ENCODE data around the gene MAP1B.

MAP1B gene

DNA sequence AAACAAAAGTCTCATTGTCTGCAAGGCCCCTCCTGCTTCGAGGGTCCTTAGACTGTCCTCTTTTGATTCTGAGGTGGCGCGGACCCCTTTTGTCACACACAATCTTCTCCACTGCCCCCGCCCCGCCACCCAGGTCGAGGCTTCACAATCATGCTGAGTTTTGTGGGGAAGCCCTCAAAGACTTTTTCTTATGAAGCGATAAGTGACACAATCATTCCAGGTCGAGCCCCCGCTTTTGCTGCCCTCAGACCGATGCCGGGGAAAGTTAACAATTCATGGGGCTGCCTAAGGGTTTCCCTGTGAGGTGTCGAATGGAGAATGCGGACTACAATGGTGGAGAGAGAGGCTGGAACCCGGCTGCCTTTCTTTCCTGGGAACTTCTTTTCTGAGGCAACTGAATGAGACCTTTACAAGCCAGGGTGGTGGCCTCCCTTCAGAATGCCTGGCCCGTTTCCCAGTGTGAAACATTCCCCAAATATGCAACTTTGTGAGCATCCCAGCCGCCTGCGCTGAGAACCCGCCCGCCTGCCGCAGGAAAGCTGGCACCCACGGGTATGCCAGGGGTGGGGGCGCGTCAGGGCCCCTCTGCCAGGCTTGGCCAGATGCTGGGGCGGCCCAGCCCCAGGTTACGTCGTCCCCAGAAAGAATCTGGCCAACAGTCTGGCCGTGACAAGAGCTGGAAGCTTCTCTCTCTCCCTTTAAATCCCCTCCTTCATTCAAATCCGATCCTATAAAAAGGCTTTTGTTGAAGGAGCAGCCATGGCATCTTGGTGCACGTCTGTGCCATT is 71.9 kb downstream of the MAP1B start:
- ChIA-PET CTCF (no interaction called here), POLR2A (no interaction called here)
- no peak for DNase-seq (ENCODE audit: extremely low spot score)
- no peak for TF ChIP-seq ELF4 (IDR thresholded peaks at IDR 0.05)
- no peak for TF ChIP-seq FOXK2 (IDR thresholded peaks at IDR 0.05)
- no peak for TF ChIP-seq HDGF (IDR thresholded peaks at IDR 0.05; ENCODE audit: borderline replicate concordance)
- TF ChIP-seq FOXA1 (IDR thresholded peaks at IDR 0.05), result no peak
- TF ChIP-seq LEF1 (IDR thresholded peaks at IDR 0.05; ENCODE audit: borderline replicate concordance), result no peak
- TF ChIP-seq FOXM1 (IDR thresholded peaks at IDR 0.05; ENCODE audit: borderline replicate concordance), result no peak
- TF ChIP-seq ZNF384 (IDR thresholded peaks at IDR 0.05), result no peak
- TF ChIP-seq TARDBP (IDR thresholded peaks at IDR 0.05), result no peak
- TF ChIP-seq L3MBTL2 (conservative IDR thresholded peaks at IDR 0.05), result no peak

- POLR2A ChIA-PET, result no interaction called here
- no peak for DNase-seq (ENCODE audit: extremely low spot score)
- TF ChIP-seq ZNF384 (IDR thresholded peaks at IDR 0.05) (no peak), TARDBP (IDR thresholded peaks at IDR 0.05) (no peak), ELF4 (IDR thresholded peaks at IDR 0.05) (no peak), LEF1 (IDR thresholded peaks at IDR 0.05; ENCODE audit: borderline replicate concordance) (no peak), FOXM1 (IDR thresholded peaks at IDR 0.05; ENCODE audit: borderline replicate concordance) (no peak), NFRKB (IDR thresholded peaks at IDR 0.05) (no peak), L3MBTL2 (conservative IDR thresholded peaks at IDR 0.05) (no peak), FOXA1 (IDR thresholded peaks at IDR 0.05) (no peak), ARNT (IDR thresholded peaks at IDR 0.05) (no peak), SUZ12 (IDR thresholded peaks at IDR 0.05) (no peak), FOXK2 (IDR thresholded peaks at IDR 0.05) (no peak), CTBP1 (IDR thresholded peaks at IDR 0.05; ENCODE audit: borderline replicate concordance) (no peak)
- CTCF ChIA-PET, result interaction anchor here (1.0 kb wide), 1 partner anchor 8 kb away, joined by 3 read pairs; no protein-coding TSS in a partner anchor
Observed at GRCh38 chr5:72179816-72180440, 72.7 kb downstream of the MAP1B start.

DNA sequence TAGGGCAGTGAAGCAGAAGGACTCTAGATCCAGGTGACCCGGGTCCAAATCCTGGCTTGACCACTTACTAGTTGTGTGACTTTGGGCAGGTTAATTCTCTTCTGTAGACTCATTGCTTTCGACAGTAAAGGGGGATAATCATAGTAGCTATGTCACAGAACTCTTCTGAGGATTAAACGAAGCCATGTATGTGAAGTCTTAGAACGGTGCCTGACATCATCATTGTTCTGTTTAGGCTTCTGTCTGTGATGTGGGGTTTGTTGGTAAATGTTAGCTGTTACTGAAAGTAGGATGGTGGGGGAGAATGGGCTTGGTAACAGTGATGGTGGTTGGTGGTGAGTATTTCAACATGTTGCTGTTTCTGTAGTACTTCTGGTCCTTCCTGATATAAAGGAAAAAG is 73.7 kb downstream of the MAP1B start:
- CTCF ChIA-PET, result interaction anchor here (1.0 kb wide), 1 partner anchor 9 kb away, joined by 3 read pairs; no protein-coding TSS in a partner anchor
- POLR2A ChIA-PET, result no interaction called here
- no peak for TF ChIP-seq LEF1 (IDR thresholded peaks at IDR 0.05; ENCODE audit: borderline replicate concordance)
- no peak for DNase-seq (ENCODE audit: extremely low spot score)

DNA sequence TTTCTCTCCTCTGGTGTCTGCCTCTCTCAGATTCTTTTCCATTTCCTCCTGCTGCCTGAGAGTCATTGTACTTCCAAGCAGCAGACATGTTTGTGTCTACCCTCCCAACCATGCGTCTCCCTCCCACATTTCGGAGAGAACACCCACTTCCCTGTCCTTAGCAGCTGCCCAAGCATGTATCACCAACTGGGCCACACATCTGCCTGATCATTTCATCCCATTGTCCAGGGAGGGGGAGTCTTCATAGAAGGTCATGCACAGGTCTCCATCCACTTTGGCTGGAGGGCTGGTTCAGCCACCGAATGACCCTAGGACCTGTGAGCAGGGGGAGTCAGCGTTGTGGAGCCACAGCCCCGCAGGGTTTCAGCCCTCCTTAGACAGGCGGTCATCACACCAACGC is 75.4 kb downstream of the MAP1B start:
- TF ChIP-seq FOXK2 (IDR thresholded peaks at IDR 0.05) (no peak), LEF1 (IDR thresholded peaks at IDR 0.05; ENCODE audit: borderline replicate concordance) (no peak)
- ChIA-PET POLR2A (no interaction called here), CTCF (no interaction called here)
- no peak for DNase-seq (ENCODE audit: extremely low spot score)

DNA sequence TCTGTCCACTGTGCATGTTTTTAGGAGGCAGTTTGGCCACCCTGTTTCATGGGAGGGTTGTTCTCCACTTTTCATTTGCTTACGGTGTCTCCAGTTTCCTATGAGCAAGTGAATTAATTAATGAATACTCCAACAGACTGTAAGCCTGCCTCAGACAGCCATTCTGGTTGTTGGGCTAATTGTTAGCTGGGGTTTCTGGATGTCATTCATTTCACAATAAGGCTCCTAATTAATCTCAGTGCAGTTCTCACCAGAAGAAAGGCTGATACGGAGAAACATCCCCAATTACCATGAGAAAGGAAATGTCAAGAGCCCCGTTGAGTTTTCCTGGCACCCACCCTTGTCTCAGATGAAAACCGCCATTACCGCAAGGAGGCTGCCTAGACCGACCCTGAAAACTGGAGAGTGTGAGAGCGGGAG is 75.8 kb downstream of the MAP1B start:
- CTCF ChIA-PET, result no interaction called here
- TF ChIP-seq LEF1 (IDR thresholded peaks at IDR 0.05; ENCODE audit: borderline replicate concordance) (no peak), ARNT (IDR thresholded peaks at IDR 0.05) (no peak), TARDBP (IDR thresholded peaks at IDR 0.05) (no peak), FOXM1 (IDR thresholded peaks at IDR 0.05; ENCODE audit: borderline replicate concordance) (no peak), SP1 (IDR thresholded peaks at IDR 0.05) (no peak), ZNF384 (IDR thresholded peaks at IDR 0.05) (no peak), BHLHE40 (IDR thresholded peaks at IDR 0.05; ENCODE audit: borderline replicate concordance) (no peak), NFRKB (IDR thresholded peaks at IDR 0.05) (no peak), ELF4 (IDR thresholded peaks at IDR 0.05) (no peak), HDGF (IDR thresholded peaks at IDR 0.05; ENCODE audit: borderline replicate concordance) (no peak), FOXA1 (IDR thresholded peaks at IDR 0.05) (no peak), L3MBTL2 (conservative IDR thresholded peaks at IDR 0.05) (no peak)
- TF ChIP-seq, protein P1, sequence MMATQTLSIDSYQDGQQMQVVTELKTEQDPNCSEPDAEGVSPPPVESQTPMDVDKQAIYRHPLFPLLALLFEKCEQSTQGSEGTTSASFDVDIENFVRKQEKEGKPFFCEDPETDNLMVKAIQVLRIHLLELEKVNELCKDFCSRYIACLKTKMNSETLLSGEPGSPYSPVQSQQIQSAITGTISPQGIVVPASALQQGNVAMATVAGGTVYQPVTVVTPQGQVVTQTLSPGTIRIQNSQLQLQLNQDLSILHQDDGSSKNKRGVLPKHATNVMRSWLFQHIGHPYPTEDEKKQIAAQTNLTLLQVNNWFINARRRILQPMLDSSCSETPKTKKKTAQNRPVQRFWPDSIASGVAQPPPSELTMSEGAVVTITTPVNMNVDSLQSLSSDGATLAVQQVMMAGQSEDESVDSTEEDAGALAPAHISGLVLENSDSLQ (IDR thresholded peaks at IDR 0.05), result no peak
- DNase-seq (ENCODE audit: extremely low spot score), result no peak
- POLR2A ChIA-PET, result no interaction called here

- TF ChIP-seq, protein P1 (IDR thresholded peaks at IDR 0.05), result no peak
- TF ChIP-seq TARDBP (IDR thresholded peaks at IDR 0.05), result no peak
- TF ChIP-seq ARNT (IDR thresholded peaks at IDR 0.05), result no peak
- TF ChIP-seq NFRKB (IDR thresholded peaks at IDR 0.05), result no peak
- no peak for TF ChIP-seq ZNF384 (IDR thresholded peaks at IDR 0.05)
- ChIA-PET POLR2A (no interaction called here), CTCF (no interaction called here)
- DNase-seq (ENCODE audit: extremely low spot score), result no peak
Observed at GRCh38 chr5:72184408-72184807, 77.1 kb downstream of the MAP1B start.

DNA sequence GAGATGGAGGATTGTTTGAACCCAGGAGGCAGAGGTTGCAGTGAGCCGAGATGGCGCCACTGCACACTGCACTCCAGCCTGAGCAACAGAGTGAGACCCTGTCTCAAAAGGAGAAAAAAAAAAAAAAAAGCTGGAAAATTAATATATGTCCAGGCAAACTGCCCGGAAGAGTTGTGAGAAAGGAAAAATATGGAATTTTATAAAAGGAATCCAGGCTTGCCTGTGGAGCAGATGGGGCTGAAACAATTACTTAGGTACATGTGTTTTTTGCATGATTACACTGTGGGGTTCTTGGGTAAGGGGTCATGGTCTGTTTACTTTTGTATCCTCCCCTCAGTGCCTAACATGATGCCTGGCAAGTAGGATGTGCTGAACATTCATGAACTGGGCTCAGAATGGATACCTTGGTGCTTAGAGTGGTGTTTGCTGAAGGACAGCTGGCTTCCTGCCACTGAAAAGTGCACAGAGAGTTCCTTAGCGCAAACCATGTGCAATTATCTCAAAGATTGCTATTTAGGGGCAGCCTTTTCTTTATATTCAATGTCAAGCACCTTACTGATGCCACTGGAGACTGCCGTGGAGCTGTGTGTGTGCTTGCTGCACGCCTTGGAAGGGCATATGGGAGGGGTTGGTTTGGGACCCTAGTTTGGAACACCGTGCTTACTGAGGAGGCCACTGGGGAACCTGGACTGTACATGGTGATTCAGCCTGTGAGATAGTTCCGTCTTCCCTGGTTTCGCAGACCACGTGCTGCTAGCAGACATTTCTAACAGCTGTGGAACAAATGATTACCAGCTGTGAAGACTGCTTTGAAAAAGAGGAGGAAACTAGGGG is 78.4 kb downstream of the MAP1B start:
- TF ChIP-seq FOXK2 (IDR thresholded peaks at IDR 0.05), result no peak
- no peak for TF ChIP-seq TARDBP (IDR thresholded peaks at IDR 0.05)
- CTCF ChIA-PET, result no interaction called here
- POLR2A ChIA-PET, result no interaction called here
- no peak for DNase-seq (ENCODE audit: extremely low spot score)
